ENCODE results near the gene MED8.

MED8 gene

GRCh38 chr1:43421976-43422750 is 32.6 kb upstream of the MED8 start:
- TF ChIP-seq CTCF (conservative IDR thresholded peaks at IDR 0.05; ENCODE audit: low read depth, low read length) = no peak
- DNase-seq (ENCODE audit: low read depth) = no peak
- no peak overlapping the region for H3K4me3 ChIP-seq (ENCODE audit: low read length)

GRCh38 chr1:43421396-43421795 is 31.8 kb upstream of the MED8 start:
- TF ChIP-seq CTCF (conservative IDR thresholded peaks at IDR 0.05; ENCODE audit: low read depth, low read length) = no peak

GRCh38 chr1:43420874-43421273 is 31.3 kb upstream of the MED8 start:
- DNase-seq (ENCODE audit: low read depth) = no peak
- no peak for TF ChIP-seq CTCF (conservative IDR thresholded peaks at IDR 0.05; ENCODE audit: low read depth, low read length)
- H3K4me3 ChIP-seq (ENCODE audit: low read length) = no peak overlapping the region

More at GRCh38 chr1:43421396-43421795, 31.8 kb upstream of the MED8 start:
- no peak overlapping the region for H3K4me3 ChIP-seq (ENCODE audit: low read length)
- DNase-seq (ENCODE audit: low read depth) = no peak

DNA sequence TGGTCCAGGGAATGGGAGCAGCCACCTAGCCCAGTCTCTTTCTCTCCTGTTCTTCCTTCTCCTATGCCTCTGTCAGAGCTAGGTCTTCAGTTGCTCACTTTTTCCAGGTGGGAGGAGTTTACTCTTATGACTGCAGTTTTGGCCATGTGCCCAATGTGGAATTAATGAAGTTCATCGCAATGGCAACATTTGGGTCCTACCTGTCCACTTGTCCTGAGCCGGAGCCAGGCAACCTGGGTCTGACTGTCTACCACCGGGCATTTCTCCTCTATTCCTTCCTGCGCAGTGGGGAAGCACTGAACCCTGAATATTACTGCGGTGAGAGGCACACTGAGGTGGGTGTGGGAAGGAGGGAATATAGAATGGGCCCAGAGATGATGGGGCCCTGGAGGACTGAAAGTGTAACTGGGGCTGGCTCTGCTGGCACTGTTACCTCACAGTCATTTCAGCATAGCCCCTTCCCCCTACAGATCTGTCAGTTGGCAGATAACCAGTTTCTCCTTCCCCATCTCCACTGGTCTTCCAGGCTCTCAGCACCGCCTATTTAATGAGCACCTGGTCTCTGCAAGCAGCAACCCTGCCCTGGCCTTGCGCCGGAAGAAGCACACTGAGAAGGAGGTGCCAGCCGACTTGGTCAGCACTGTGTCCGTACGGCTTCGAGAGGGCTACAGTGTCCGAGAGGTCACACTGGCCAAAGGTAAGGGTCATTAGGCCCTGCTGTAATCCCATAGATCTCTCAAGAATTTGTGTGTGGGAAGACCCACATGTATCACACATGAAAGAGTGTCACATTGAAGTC is 30.2 kb upstream of the MED8 start:
- no peak for TF ChIP-seq CTCF (conservative IDR thresholded peaks at IDR 0.05; ENCODE audit: low read depth, low read length)
- H3K4me3 ChIP-seq (ENCODE audit: low read length) = no peak overlapping the region
- DNase-seq (ENCODE audit: low read depth) = no peak

GRCh38 chr1:43418858-43419257 is 29.3 kb upstream of the MED8 start:
- TF ChIP-seq CTCF (conservative IDR thresholded peaks at IDR 0.05; ENCODE audit: low read depth, low read length) = no peak
- no peak overlapping the region for H3K4me3 ChIP-seq (ENCODE audit: low read length)
- DNase-seq (ENCODE audit: low read depth) = no peak

GRCh38 chr1:43415901-43416300 is 26.3 kb upstream of the MED8 start:
- DNase-seq (ENCODE audit: low read depth) = no peak

More at GRCh38 chr1:43415901-43416300, 26.3 kb upstream of the MED8 start:
- no peak for TF ChIP-seq CTCF (conservative IDR thresholded peaks at IDR 0.05; ENCODE audit: low read depth, low read length)
- no peak overlapping the region for H3K4me3 ChIP-seq (ENCODE audit: low read length)

All from retinal pigment epithelial cell (primary cell).